BJ (cell line): ENCODE data around the gene HHAT. TPM values are rescaled to one million over a fixed set of nuclear protein-coding genes. Genes with fewer than 3 reads are reported as not detected.

Source experiments
- CTCF ChIA-PET: fragments of 350-600 bp; formaldehyde crosslinking; extraction: SDS; loops from one replicate; lab custom pipeline; 2021; ENCODE audit warnings: antibody characterized with exemption, inconsistent platforms; lab: Yijun Ruan, JAX
- POLR2A ChIA-PET: fragments of 300-600 bp; sonication (Branson Sonifier 250); formaldehyde crosslinking; extraction: SDS; loops from one replicate; lab custom pipeline; 2021; ENCODE audit warnings: antibody characterized with exemption; lab: Charles Lee
- DNase-seq: peaks from one replicate; pipeline ENCODE4 v3.0.0-alpha.2; 2011; ENCODE audit warnings: low read depth
- H3K27me3 ChIP-seq: 2 replicates; pipeline ENCODE4 v1.6.0; 2011; ENCODE audit warnings: low read length; ENCODE audit not compliant: control insufficient read depth, insufficient read depth
- H3K36me3 ChIP-seq: 2 replicates; pipeline ENCODE4 v1.5.1; 2011; ENCODE audit warnings: low read length; ENCODE audit not compliant: control insufficient read depth, insufficient read depth
- H3K4me3 ChIP-seq: 2 replicates; pipeline ENCODE4 v1.5.1; 2011; ENCODE audit warnings: low read depth, mild to moderate bottlenecking, control low read depth, low read length
- CTCF ChIP-seq: IDR thresholded peaks from 2 replicates; pipeline ENCODE4 v1.5.1; 2011; ENCODE audit warnings: low read depth, mild to moderate bottlenecking, control low read depth, inconsistent platforms, low read length, moderate library complexity; ENCODE audit not compliant: insufficient read depth
- polyA plus RNA-seq: library from polyadenylated mRNA; depleted of rRNA; stranded (reverse); fragments of >200 nt; gene quantifications from 2 replicates; pipeline ENCODE4 v1.2.3, GENCODE V29; 2011

HHAT gene
- polyA plus RNA-seq, 1 experiment: 6.6 TPM

DNA sequence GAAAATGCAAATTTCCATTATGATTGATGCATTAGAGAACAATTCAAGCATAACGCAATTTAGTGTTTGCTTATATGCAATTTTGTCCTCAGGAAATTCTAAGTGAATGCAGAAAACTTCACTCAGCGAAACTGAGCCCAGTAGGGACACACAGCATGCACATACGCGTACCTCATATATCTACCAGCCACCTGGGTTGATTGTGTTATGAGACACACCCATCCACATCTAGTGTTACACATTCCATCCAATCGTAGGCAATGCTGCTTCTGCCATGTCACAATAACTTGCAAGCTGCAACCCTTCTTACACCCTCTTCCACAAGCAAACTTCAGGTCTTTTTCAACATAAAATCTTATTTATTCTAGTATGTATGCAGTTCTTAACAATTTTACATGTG lies 312.9 kb downstream of the HHAT start:
- DNase-seq: no peak
- POLR2A ChIA-PET: no interaction called here
- H3K4me3 ChIP-seq: no peak overlapping the region
- CTCF ChIA-PET: no interaction called here
- H3K36me3 ChIP-seq: no peaks in the 10 kb centered on the region
- no peaks in the 10 kb centered on the region for H3K27me3 ChIP-seq
- TF ChIP-seq CTCF: no peak

GRCh38 chr1:210645582-210646257 lies 317.0 kb downstream of the HHAT start:
- POLR2A ChIA-PET: no interaction called here
- CTCF ChIA-PET: interaction anchor here (1.3 kb wide), 1 partner anchor 488 kb away, joined by 3 read pairs; the partner anchor contains the start of gene KCNH1
- Histone ChIP-seq H3K27me3 (no peaks in the 10 kb centered on the region), H3K36me3 (no peaks in the 10 kb centered on the region), H3K4me3 (no peak overlapping the region)
- TF ChIP-seq CTCF: no peak
- DNase-seq: no peak

GRCh38 chr1:210646258-210646616 lies 317.5 kb downstream of the HHAT start:
- no peak for TF ChIP-seq CTCF
- Histone ChIP-seq H3K36me3 (no peaks in the 10 kb centered on the region), H3K4me3 (no peak overlapping the region), H3K27me3 (no peaks in the 10 kb centered on the region)
- no peak for DNase-seq
- ChIA-PET CTCF (interaction anchor here (0.7 to 1.3 kb wide), 2 partner anchors 190 to 488 kb away, joined by 3 read pairs; partner anchors contain the start of gene KCNH1), POLR2A (no interaction called here)

- H3K27me3 ChIP-seq: no peaks in the 10 kb centered on the region
- TF ChIP-seq CTCF: no peak
- ChIA-PET POLR2A (no interaction called here), CTCF (no interaction called here)
- H3K4me3 ChIP-seq: no peak overlapping the region
- no peaks in the 10 kb centered on the region for H3K36me3 ChIP-seq
- DNase-seq: no peak
Observed at GRCh38 chr1:210647406-210648333, 319.0 kb downstream of the HHAT start.

- DNase-seq: no peak
- no peaks in the 10 kb centered on the region for H3K27me3 ChIP-seq
- TF ChIP-seq CTCF: no peak
- CTCF ChIA-PET: no interaction called here
- POLR2A ChIA-PET: no interaction called here
- no peaks in the 10 kb centered on the region for H3K36me3 ChIP-seq
- H3K4me3 ChIP-seq: no peak overlapping the region
Observed at GRCh38 chr1:210648588-210649269, 320.0 kb downstream of the HHAT start.
